Cerebellar nuclear complex (tissue), 1 donor: Measurements from ENCODE around the gene RTKN2.

Source experiments
- DNase-seq, 2 experiments: peaks; one replicate each; lab custom pipeline; 2025; lab: John Stamatoyannopoulos, UW

The RTKN2 gene

GRCh38 chr10:62171791-62172190 is 96.9 kb downstream of the RTKN2 start:
- no peak for DNase-seq

GRCh38 chr10:62170732-62171131 is 97.9 kb downstream of the RTKN2 start:
- no peak for DNase-seq

DNA sequence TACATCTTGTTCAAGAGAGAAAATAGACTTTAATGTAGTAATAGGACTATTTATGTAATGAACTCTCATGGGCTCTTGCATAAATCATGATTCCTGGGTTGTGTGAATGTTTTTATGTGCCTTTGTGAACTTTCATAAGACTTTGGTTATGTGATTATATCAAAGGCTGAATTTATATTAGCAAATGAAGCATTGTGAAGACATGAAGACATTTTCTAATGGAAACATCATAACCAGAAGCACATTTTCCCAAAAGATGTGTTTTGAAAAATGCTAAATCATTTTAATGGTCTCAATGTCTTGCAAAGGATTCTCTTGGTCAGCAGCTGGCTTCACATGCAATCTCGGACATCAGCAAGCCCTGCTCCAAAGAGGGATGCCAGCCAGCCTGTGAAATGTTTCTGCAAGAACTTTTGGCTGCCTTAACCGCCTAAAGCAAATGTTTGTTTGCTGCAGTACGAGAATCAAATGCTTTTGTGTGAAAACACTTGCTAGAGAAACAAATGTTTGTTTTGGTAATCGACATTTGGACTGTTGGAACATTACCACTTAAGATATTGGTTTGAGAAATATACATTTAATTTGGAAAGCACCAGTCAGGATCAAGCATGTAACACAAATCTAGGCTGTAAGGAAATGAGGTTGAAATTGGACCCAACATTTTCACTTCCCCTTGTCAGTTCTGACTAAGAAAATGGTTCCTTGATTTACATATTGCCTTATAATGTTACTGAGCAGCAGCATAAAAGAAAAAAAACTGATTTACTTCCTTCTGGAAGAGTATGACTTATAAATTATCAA is 102.1 kb downstream of the RTKN2 start:
- DNase-seq, result no peak

DNA sequence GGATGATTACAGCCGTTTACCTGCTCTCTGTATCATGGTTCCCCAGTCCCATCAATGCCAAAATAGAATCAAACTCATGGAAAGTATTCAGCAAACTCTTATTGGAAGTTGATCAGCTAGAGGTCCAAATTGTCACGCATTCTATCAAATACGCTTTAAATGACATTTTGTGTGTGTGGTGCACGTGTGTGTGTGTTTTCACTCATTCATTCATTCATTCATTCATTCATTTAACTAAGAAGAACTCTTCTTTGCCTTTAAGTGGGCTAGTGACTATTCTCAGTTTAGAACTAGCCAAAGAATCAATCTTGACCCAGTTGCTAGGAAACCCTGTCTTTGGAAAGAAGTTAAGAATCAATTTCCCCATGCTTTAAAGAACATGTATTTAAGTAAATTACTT is 102.8 kb downstream of the RTKN2 start:
- no peak for DNase-seq

DNA sequence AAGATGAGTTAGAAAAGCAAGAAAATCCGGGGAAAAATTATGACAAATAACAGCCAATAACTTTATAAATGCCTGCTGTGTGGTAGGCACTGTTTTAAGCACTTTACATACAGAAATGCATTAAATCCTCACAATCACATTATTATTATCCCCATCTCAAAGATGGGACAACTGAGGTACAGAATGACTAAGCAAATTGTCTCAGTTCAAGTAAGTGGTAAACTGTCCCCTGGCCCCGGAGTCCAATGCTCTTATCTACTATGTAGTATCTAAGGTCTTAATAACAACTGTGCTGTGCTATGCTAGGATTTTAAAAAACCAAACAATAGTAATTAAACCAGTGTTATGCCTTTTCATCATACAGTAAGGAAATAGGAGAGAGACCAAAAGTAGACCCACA is 105.6 kb downstream of the RTKN2 start:
- DNase-seq, result no peak

DNA sequence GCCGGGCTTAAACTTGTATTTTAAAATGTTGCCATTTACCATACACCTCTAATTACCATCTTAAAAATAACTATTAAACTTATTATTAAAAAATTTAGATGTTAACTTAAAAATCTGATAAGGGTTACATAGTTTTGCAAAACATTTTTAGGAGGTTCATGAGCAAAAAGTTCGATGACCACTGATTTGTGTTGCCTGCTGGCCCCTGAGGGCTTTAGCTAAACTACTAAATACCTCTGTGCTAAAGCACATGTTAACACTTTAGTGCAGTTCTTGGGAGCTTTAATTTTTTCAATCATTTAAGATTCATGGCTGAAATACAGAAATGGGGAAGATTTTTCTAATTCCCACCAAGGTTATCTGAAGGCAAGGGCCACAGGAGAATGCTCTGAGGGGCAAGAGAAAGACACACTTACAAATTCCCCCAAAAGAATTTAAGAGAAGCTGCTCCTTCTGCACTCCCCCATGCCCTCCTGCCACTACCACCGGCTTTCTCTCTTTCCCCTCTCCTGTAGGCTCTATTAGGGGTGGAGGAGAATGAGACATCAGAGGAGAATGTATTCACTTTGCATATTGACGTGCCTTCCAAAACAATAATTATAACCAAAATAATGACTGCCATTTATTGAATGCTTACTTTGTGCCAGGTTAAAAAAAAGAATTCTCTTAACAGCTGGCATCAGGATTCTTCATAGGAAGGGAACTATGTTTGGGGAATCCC is 106.2 kb downstream of the RTKN2 start:
- no peak for DNase-seq

DNA sequence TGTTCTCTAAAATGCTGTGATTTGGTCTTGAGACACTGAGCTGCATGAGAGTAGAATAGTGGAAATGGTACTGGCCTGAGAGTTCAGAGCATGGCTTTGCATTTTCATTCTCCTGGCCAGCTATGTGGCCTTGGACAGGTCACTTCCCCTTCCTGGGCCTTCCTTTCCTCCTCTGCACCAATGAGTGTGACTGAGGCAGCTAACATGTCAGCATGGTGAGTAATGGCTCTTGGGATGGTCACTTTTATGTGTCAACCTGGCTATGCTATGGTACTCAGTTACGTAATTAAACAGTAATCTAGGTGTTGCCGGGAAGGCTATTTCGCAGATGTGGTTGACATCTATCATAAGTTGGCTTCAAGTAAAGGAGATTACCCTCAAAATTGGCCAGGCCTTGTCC is 109.3 kb downstream of the RTKN2 start:
- no peak for DNase-seq

GRCh38 chr10:62157601-62158000 is 111.0 kb downstream of the RTKN2 start:
- DNase-seq, result no peak

DNA sequence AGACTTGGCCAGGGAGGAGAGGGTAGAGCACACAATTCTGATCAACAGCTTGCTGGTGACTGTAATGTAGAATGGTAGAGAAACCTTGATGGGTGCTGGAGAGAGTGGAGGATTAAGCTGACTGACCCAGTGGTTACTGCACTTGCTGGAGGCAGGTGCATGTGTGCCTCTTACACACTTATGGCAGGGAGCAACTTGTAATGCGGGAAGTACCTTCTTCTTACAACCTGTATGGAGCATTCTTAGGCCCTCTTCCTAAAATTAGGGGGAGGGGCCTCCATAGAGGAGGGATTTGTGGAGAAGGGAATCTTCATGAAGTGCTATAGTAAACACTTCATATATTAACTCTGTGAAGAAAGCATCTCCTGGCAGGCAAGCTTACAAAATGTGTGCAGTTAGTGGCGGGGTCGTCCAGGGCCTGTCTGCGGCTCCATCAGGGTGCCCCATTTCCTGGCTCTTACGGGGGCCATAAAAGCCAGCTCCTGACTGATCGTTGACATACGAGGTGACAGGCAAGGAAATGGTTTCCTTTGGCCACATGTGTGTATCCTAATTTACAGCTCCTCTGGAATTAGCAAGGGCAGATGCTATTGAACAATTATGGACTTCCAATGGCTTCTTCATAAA is 113.5 kb downstream of the RTKN2 start:
- no peak for DNase-seq

- DNase-seq, result no peak
Observed at GRCh38 chr10:62154231-62154630, 114.4 kb downstream of the RTKN2 start.

DNA sequence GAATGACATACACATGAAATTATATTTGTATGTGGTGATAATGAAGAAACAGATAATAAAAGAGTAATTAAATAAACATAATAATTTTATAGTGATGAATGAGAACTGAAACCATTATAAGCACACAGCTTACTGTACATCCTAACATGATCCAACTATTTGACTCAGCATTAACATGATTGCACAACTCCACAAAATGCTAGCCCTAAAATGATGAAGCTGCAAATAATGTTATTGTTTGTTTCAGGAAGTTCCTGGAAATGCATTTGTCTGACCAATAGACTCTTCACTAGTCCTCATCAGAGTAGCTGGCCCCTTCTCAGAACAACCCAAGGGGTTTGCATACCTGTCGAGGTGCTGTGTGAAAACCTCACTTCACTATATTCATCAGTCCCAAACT is 115.5 kb downstream of the RTKN2 start:
- no peak for DNase-seq

DNA sequence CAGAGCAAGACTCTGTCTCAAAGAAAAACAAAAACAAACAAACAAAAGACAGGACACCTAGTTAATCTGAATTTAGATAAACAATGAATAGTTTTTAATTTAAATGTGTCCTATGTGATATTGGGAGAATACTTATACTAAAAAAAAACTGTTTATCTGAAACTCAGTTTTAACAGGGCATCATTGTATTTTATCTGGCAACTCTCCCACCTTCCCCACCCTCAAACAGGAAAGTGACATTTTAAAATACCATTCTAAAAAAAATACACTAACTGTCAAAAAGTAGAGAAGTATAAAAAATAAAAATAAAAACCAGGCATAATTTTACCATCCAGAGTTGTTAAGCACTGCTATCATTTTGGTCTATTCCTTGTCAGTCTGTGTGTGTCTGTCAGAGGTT is 119.0 kb downstream of the RTKN2 start:
- no peak for DNase-seq

- no peak for DNase-seq
Observed at GRCh38 chr10:62148155-62148554, 120.5 kb downstream of the RTKN2 start.

DNA sequence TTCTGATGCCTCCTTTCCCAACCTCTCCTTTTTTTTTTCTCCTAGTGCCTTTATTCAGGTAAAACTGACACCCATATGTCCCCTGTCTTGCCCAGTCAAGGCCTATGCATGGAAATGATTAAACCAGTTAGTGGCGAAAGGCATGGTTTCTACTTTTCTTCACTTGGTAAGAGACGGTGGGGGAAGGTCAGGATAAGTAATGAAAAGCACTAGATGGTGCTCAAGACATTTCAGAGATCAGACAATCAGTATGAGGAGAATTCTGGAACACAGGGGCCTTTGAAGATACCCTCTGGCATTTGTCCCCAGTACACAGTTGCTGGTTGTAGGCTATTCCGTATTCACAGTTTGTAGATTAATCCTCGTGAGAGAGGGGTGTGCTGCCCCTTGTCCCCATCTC is 121.2 kb downstream of the RTKN2 start:
- no peak for DNase-seq

GRCh38 chr10:62136931-62137330 is 131.7 kb downstream of the RTKN2 start:
- DNase-seq, result no peak

- DNase-seq, result no peak
Observed at GRCh38 chr10:62133618-62134017, 135.0 kb downstream of the RTKN2 start.
